ENCODE measurements around the gene APAF1. TPM values are rescaled to one million over a fixed set of nuclear protein-coding genes. Genes with fewer than 3 reads are reported as not detected.
"Not testable (repeated sequence)": the region's sequence is repeated elsewhere in the genome, so short reads cannot be mapped to it uniquely, and the experiment has no call there.

Gene APAF1
- total RNA-seq, 1 experiment from 2014 or later: 19.3 TPM

GRCh38 chr12:98639491-98639890 lies 5.6 kb upstream of the APAF1 start:
- H3K27ac Mint-ChIP-seq: no peak overlapping the region
- no peaks in the 10 kb centered on the region for H3K36me3 Mint-ChIP-seq
- no peak for DNase-seq (ENCODE audit: low spot score)
- no peaks in the 10 kb centered on the region for H3K27me3 Mint-ChIP-seq (ENCODE audit: low read depth)
- H3K9me3 Mint-ChIP-seq: no peaks in the 10 kb centered on the region
- CTCF ChIA-PET: interaction anchor here (1.1 kb wide), 1 partner anchor 73 kb away, joined by 4 read pairs; no protein-coding TSS in a partner anchor
- peaks cover 5% of the 10 kb centered on the region; the same call in 1 of the 2 replicates for H3K4me1 Mint-ChIP-seq
- TF ChIP-seq MXD4 (CRISPR knock-in tag; IDR thresholded peaks at IDR 0.05; ENCODE audit: borderline replicate concordance): no peak
- TF ChIP-seq, protein P1, sequence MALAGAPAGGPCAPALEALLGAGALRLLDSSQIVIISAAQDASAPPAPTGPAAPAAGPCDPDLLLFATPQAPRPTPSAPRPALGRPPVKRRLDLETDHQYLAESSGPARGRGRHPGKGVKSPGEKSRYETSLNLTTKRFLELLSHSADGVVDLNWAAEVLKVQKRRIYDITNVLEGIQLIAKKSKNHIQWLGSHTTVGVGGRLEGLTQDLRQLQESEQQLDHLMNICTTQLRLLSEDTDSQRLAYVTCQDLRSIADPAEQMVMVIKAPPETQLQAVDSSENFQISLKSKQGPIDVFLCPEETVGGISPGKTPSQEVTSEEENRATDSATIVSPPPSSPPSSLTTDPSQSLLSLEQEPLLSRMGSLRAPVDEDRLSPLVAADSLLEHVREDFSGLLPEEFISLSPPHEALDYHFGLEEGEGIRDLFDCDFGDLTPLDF (CRISPR knock-in tag; IDR thresholded peaks at IDR 0.05): no peak
- no peak for TF ChIP-seq ZNF232 (CRISPR knock-in tag; IDR thresholded peaks at IDR 0.05)
- no peak for TF ChIP-seq GRHL2 (CRISPR knock-in tag; IDR thresholded peaks at IDR 0.05; ENCODE audit: insufficient replicate concordance, severe bottlenecking)
- TF ChIP-seq RELA (CRISPR knock-in tag; IDR thresholded peaks at IDR 0.05; ENCODE audit: borderline replicate concordance): no peak
- no peak for TF ChIP-seq E2F5 (CRISPR knock-in tag; IDR thresholded peaks at IDR 0.05)
- POLR2A ChIA-PET: no interaction called here
- H3K4me3 Mint-ChIP-seq: no peak overlapping the region
- no peak for ATAC-seq

DNA sequence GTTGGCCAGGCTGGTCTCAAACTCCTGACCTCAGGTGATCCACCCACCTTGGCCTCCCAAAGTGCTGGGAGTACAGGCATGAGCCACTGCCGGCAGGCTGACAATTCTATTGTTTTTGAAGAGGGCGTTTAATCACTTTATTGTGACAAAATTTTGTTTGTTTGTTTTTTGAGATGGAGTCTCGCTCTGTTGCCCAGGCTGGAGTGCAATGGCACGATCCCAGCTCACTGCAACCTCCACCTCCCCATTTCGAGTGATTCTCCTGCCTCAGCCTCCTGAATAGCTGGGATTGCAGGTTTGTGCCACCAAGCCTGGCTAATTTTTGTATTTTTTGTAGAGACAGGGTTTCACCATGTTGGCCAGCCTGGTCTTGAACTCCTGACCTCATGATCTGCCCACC lies 2.3 kb upstream of the APAF1 start:
- H3K9me3 Mint-ChIP-seq; H3K27ac Mint-ChIP-seq; H3K27me3 Mint-ChIP-seq (ENCODE audit: low read depth); POLR2A ChIA-PET; ATAC-seq; DNase-seq (ENCODE audit: low spot score); H3K36me3 Mint-ChIP-seq: not testable (repeated sequence)
- Mint-ChIP-seq H3K4me1 (peaks cover 16% of the 10 kb centered on the region), H3K4me3 (peak overlapping the region; percentile 95)
- CTCF ChIA-PET: interaction anchor here (1.9 kb wide), 1 partner anchor 76 kb away, joined by 8 read pairs; no protein-coding TSS in a partner anchor
- 0 out of 2 replicates have a peak, but pooled peaks have one; percentile 37 for TF ChIP-seq ZNF121 (CRISPR knock-in tag; IDR thresholded peaks at IDR 0.05)

GRCh38 chr12:98644433-98644711 lies 718 bp upstream of the APAF1 start:
- no peaks in the 10 kb centered on the region for H3K9me3 Mint-ChIP-seq
- ATAC-seq (peak; percentile 24), DNase-seq (ENCODE audit: low spot score) (peak; percentile 49)
- no peaks in the 10 kb centered on the region; the same call in 1 of the 2 replicates for H3K27me3 Mint-ChIP-seq (ENCODE audit: low read depth)
- peaks cover 16% of the 10 kb centered on the region for H3K4me1 Mint-ChIP-seq
- 0 out of 2 replicates have a peak, but pooled peaks have one; percentile 33 for TF ChIP-seq ESRRA (CRISPR knock-in tag; IDR thresholded peaks at IDR 0.05; ENCODE audit: borderline replicate concordance)
- TF ChIP-seq GABPB1 (CRISPR knock-in tag; IDR thresholded peaks at IDR 0.05): peak; percentile 41; the same call in 1 of the 2 replicates
- 0 out of 2 replicates have a peak, but pooled peaks have one; percentile 23 for TF ChIP-seq FOXP4 (CRISPR knock-in tag; IDR thresholded peaks at IDR 0.05)
- TF ChIP-seq MAX (CRISPR knock-in tag; IDR thresholded peaks at IDR 0.05): 0 out of 2 replicates have a peak, but pooled peaks have one; percentile 42
- no peak for TF ChIP-seq ZNF219 (CRISPR knock-in tag; IDR thresholded peaks at IDR 0.05; ENCODE audit: borderline replicate concordance)
- peak; percentile 75; the same call in 1 of the 2 replicates for TF ChIP-seq ARID4B (CRISPR knock-in tag; IDR thresholded peaks at IDR 0.05; ENCODE audit: borderline replicate concordance)
- TF ChIP-seq ZNF416 (CRISPR knock-in tag; IDR thresholded peaks at IDR 0.05): peak; percentile 86
- 0 out of 2 replicates have a peak, but pooled peaks have one; percentile 83 for TF ChIP-seq ETV6 (CRISPR knock-in tag; IDR thresholded peaks at IDR 0.05)
- TF ChIP-seq FOXK1 (CRISPR knock-in tag; IDR thresholded peaks at IDR 0.05): no peak
- peak; percentile 0; the same call in 1 of the 2 replicates for TF ChIP-seq CREM (CRISPR knock-in tag; IDR thresholded peaks at IDR 0.05)
- TF ChIP-seq ZNF423 (CRISPR knock-in tag; IDR thresholded peaks at IDR 0.05): peak; percentile 62
- H3K27ac Mint-ChIP-seq: peak overlapping the region; percentile 96
- H3K36me3 Mint-ChIP-seq: peaks cover 4% of the 10 kb centered on the region
- ChIA-PET POLR2A (interaction anchor here (1.6 kb wide), 1 partner anchor 51 kb away, joined by 8 read pairs; the partner anchor contains the start of gene SLC25A3), CTCF (interaction anchor here (0.9 to 1.9 kb wide), 4 partner anchors 51 to 417 kb away, joined by 3 to 8 read pairs (median 4); partner anchors contain the start of gene SLC25A3)
- peak overlapping the region; percentile 95 for H3K4me3 Mint-ChIP-seq
